ENCODE results near the gene PGAM5. TPM values are rescaled to one million over a fixed set of nuclear protein-coding genes. Genes with fewer than 3 reads are reported as not detected.

PGAM5 gene
- total and polyA plus RNA-seq, 2 of the 13 experiments (the other 11 are each of a cell fraction or from before 2014, with no cell fraction given): 18.0 to 77.9 TPM

DNA sequence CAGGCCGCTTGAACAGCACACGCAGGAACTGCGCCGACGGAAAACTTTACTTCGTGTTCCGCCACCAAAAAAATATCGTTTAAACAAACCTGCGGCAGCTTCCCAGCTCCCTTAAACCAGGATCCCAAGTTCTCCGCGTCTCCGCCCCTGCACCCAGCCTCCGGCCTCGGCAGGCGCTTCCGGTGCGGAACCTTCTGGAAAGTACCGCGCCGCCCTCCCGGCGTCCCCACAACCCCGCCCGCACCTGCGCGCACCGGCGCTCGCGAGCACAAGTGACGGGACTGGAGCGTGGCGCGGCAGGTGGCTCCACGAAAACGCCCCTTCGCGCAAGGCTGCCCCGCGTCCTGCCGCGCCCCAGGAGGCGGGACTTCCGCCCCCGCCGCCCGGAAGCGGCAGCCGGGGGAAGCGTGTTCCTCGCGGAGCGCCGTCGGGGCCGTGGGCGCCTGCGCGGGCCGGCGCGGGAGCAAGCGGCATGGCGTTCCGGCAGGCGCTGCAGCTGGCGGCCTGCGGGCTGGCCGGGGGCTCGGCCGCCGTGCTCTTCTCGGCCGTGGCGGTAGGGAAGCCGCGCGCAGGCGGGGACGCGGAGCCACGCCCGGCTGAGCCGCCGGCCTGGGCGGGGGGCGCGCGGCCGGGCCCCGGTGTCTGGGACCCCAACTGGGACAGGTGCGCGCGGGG is at the start of gene PGAM5 (continued):
- TF ChIP-seq KLF13 (CRISPR knock-in tag; IDR thresholded peaks at IDR 0.05) (no peak), ELF4 (CRISPR knock-in tag; IDR thresholded peaks at IDR 0.05; ENCODE audit: borderline replicate concordance) (no peak), AKAP8 (CRISPR knock-in tag; IDR thresholded peaks at IDR 0.05) (peak; percentile 79; the same call in 1 of the 2 replicates), JUND (CRISPR knock-in tag; IDR thresholded peaks at IDR 0.05) (no peak), SIN3A (IDR thresholded peaks at IDR 0.05; ENCODE audit: borderline replicate concordance, low read depth, low read length) (peak; percentile 72; the same call in 1 of the 2 replicates), GABPA (IDR thresholded peaks at IDR 0.05; ENCODE audit: low read depth, low read length) (peak; percentile 99), GABPA (CRISPR knock-in tag; IDR thresholded peaks at IDR 0.05; ENCODE audit: low read depth) (peak; percentile 82), POLR2A (IDR thresholded peaks at IDR 0.05; ENCODE audit: insufficient read depth in 1 of 2, low read depth in 2 of 2, low read length in 2 of 2) (peak; percentile 58 to 87; a peak in 3 of 4 replicates), E2F5 (CRISPR knock-in tag; conservative IDR thresholded peaks at IDR 0.05) (peak; percentile 47; the same call in 1 of the 2 replicates), SMC3 (IDR thresholded peaks at IDR 0.05; ENCODE audit: low read length) (no peak), POGZ (CRISPR knock-in tag; IDR thresholded peaks at IDR 0.05) (no peak; the same call in 1 of the 2 replicates), ZNF547 (CRISPR knock-in tag; IDR thresholded peaks at IDR 0.05) (peak; percentile 80), TEAD3 (CRISPR knock-in tag; optimal IDR thresholded peaks at IDR 0.05; ENCODE audit: borderline replicate concordance) (peak; percentile 40), EHMT2 (IDR thresholded peaks at IDR 0.05; ENCODE audit: borderline replicate concordance, low read depth, low read length) (no peak), XBP1 (CRISPR knock-in tag; IDR thresholded peaks at IDR 0.05) (no peak), HDAC2 (CRISPR knock-in tag; IDR thresholded peaks at IDR 0.05) (peak; percentile 91), RBM22 (optimal IDR thresholded peaks at IDR 0.05; ENCODE audit: low read length) (peak; percentile 47), HCFC1 (IDR thresholded peaks at IDR 0.05; ENCODE audit: low read depth, low read length) (0 out of 2 replicates have a peak, but pooled peaks have one; percentile 32), JUNB (CRISPR knock-in tag; IDR thresholded peaks at IDR 0.05; ENCODE audit: borderline replicate concordance) (0 out of 2 replicates have a peak, but pooled peaks have one; percentile 27), KDM5B (CRISPR knock-in tag; IDR thresholded peaks at IDR 0.05; ENCODE audit: borderline replicate concordance) (peak; percentile 73; the same call in 1 of the 2 replicates), ZNF12 (CRISPR knock-in tag; IDR thresholded peaks at IDR 0.05) (no peak), TMF1 (CRISPR knock-in tag; IDR thresholded peaks at IDR 0.05; ENCODE audit: low read depth) (peak; percentile 95)
- TF ChIP-seq, protein P1, sequence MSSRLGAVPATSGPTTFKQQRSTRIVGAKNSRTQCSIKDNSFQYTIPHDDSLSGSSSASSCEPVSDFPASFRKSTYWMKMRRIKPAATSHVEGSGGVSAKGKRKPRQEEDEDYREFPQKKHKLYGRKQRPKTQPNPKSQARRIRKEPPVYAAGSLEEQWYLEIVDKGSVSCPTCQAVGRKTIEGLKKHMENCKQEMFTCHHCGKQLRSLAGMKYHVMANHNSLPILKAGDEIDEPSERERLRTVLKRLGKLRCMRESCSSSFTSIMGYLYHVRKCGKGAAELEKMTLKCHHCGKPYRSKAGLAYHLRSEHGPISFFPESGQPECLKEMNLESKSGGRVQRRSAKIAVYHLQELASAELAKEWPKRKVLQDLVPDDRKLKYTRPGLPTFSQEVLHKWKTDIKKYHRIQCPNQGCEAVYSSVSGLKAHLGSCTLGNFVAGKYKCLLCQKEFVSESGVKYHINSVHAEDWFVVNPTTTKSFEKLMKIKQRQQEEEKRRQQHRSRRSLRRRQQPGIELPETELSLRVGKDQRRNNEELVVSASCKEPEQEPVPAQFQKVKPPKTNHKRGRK (CRISPR knock-in tag; IDR thresholded peaks at IDR 0.05): no peak
- TF ChIP-seq, protein P2, sequence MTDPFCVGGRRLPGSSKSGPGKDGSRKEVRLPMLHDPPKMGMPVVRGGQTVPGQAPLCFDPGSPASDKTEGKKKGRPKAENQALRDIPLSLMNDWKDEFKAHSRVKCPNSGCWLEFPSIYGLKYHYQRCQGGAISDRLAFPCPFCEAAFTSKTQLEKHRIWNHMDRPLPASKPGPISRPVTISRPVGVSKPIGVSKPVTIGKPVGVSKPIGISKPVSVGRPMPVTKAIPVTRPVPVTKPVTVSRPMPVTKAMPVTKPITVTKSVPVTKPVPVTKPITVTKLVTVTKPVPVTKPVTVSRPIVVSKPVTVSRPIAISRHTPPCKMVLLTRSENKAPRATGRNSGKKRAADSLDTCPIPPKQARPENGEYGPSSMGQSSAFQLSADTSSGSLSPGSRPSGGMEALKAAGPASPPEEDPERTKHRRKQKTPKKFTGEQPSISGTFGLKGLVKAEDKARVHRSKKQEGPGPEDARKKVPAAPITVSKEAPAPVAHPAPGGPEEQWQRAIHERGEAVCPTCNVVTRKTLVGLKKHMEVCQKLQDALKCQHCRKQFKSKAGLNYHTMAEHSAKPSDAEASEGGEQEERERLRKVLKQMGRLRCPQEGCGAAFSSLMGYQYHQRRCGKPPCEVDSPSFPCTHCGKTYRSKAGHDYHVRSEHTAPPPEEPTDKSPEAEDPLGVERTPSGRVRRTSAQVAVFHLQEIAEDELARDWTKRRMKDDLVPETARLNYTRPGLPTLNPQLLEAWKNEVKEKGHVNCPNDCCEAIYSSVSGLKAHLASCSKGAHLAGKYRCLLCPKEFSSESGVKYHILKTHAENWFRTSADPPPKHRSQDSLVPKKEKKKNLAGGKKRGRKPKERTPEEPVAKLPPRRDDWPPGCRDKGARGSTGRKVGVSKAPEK (CRISPR knock-in tag; IDR thresholded peaks at IDR 0.05; ENCODE audit: borderline replicate concordance): no peak; the same call in 1 of the 2 replicates
- TF ChIP-seq, protein P3, sequence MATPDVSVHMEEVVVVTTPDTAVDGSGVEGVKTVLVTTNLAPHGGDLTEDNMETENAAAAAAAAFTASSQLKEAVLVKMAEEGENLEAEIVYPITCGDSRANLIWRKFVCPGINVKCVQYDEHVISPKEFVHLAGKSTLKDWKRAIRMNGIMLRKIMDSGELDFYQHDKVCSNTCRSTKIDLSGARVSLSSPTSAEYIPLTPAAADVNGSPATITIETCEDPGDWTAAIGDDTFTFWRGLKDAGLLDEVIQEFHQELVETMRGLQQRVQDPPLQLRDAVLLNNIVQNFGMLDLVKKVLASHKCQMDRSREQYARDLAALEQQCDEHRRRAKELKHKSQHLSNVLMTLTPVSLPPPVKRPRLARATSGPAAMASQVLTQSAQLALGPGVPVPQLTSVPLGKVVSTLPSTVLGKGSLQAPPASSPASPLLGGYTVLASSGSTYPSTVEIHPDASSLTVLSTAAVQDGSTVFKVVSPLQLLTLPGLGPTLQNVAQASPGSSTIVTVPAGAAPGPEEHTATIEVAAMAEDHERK (CRISPR knock-in tag; IDR thresholded peaks at IDR 0.05; ENCODE audit: low read depth): no peak
